Activated gamma-delta T cell treated with Interleukin-2 at 50 U/mL for 16 hours (primary cell): Measurements from ENCODE around the gene BMP5.

Experiments
- DNase-seq: peaks from one replicate; pipeline ENCODE4 v3.0.0-alpha.2; 2020

The BMP5 gene

GRCh38 chr6:55705451-55706440 is 169.6 kb downstream of the BMP5 start:
- DNase-seq: no peak

- DNase-seq: no peak
These were observed 171.0 kb downstream of the BMP5 start for GRCh38 chr6:55704421-55704820.
